Measurements from ENCODE around the gene INTS6. TPM values are rescaled to one million over a fixed set of nuclear protein-coding genes. Genes with fewer than 3 reads are reported as not detected.

INTS6 gene
- total and polyA plus RNA-seq, 12 donors = 7.1 to 31.1 (median 24.1) TPM

DNA sequence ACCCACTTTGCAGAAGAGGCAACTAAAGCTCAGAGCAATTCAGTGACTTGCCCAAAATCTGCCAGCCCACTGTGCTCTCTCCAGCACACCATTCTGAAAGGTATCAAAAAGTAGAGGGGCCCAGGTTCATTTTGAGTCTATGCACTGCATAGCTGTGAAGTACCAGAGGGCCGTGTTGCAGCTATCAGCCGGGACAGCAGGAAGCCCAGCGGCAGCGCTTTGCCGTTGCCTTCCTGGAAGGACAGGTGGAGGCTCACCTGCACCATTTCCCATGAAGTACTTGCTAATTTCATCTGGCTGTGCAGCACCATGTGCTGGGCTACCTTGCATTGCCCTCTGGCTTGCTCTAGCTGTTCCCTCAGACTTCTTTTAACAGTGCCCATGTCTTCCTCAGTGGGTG is 116.1 kb downstream of the INTS6 start:
- Histone ChIP-seq H3K4me1 (no peaks in the 10 kb centered on the region), H3K9me3 (no peaks in the 10 kb centered on the region), H3K27ac (no peak overlapping the region), H3K27me3 (no peaks in the 10 kb centered on the region), H3K4me3 (no peak overlapping the region), H3K36me3 (no peaks in the 10 kb centered on the region)
- 77 to 82% methylated on average over 5 of the region's 5 CpGs for WGBS, 2 donors
- DNase-seq (no peak), ATAC-seq (no peak)
- intact Hi-C loops (cut with DNase I) = no loop called here
- TF ChIP-seq CTCF (IDR thresholded peaks at IDR 0.05) = no peak

DNA sequence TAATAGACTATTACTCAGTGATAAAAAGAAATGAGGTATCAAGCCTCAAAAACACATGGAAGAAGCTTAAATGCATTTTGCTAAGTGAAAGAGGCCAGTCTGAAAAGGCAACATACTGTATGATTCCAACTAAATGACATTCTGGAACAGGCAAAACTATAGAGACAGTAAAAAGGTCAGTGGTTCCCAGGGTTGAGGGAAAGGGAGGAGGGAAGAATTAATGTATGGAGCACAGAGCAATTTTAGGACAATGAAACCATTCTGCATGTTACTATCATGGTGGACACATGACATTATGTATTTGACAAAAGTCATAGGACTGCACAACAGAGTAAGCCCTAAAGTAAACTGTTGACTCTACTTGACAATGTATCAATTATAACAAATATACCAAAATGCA is 119.0 kb downstream of the INTS6 start:
- no peak for ATAC-seq
- H3K4me3 ChIP-seq = no peak overlapping the region
- H3K9me3 ChIP-seq = no peaks in the 10 kb centered on the region
- no peaks in the 10 kb centered on the region for H3K27me3 ChIP-seq
- H3K27ac ChIP-seq = no peak overlapping the region
- TF ChIP-seq CTCF (IDR thresholded peaks at IDR 0.05) = no peak
- intact Hi-C loops (cut with DNase I) = no loop called here
- no peak for DNase-seq
- no peaks in the 10 kb centered on the region for H3K36me3 ChIP-seq
- H3K4me1 ChIP-seq = peaks cover 0 to 8% (median 0%) of the 10 kb centered on the region in 9 donors

DNA sequence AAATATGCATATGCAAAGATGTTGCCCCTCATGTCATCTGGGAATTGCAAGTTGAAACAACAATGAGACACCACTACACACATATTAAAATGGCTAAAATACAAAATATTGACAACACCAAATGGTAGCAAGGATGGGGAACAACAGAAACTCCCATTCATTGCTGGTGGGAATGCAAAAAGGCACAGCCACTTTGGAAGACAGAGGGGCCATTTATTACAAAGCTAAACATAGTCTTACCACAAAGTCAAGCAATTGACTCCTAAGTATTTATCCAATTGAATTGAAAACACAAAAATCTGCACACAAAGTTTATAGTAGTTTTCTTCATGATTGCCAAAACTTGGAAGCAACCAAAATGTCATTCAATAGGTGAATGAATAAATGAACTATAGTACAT is 119.4 kb downstream of the INTS6 start:
- ATAC-seq = no peak
- intact Hi-C loops (cut with DNase I) = no loop called here
- no peak for DNase-seq
- H3K27ac ChIP-seq = no peak overlapping the region
- peaks cover 0 to 8% (median 0%) of the 10 kb centered on the region in 9 donors for H3K4me1 ChIP-seq
- no peak for TF ChIP-seq CTCF (IDR thresholded peaks at IDR 0.05)
- H3K27me3 ChIP-seq = no peaks in the 10 kb centered on the region
- no peaks in the 10 kb centered on the region for H3K9me3 ChIP-seq
- H3K4me3 ChIP-seq = no peak overlapping the region
- no peaks in the 10 kb centered on the region for H3K36me3 ChIP-seq

GRCh38 chr13:51332566-51333361 is 120.1 kb downstream of the INTS6 start:
- Histone ChIP-seq H3K9me3 (no peaks in the 10 kb centered on the region), H3K4me1 (peaks cover 0 to 8% (median 0%) of the 10 kb centered on the region in 9 donors), H3K36me3 (no peaks in the 10 kb centered on the region), H3K27ac (no peak overlapping the region), H3K27me3 (no peaks in the 10 kb centered on the region), H3K4me3 (no peak overlapping the region)
- TF ChIP-seq CTCF (IDR thresholded peaks at IDR 0.05) = no peak
- intact Hi-C loops (cut with DNase I) = no loop called here
- 79 to 80% methylated on average over 2 of the region's 2 CpGs for WGBS, 2 donors
- DNase-seq = no peak
- no peak for ATAC-seq

Data from heart right ventricle (tissue), 16 donors.